ENCODE data around the gene JADE3. TPM values are rescaled to one million over a fixed set of nuclear protein-coding genes. Genes with fewer than 3 reads are reported as not detected.
"Not testable (repeated sequence)": the region's sequence is repeated elsewhere in the genome, so short reads cannot be mapped to it uniquely, and the experiment has no call there.

JADE3 gene
- total and polyA plus RNA-seq, 9 donors: 2.7 to 5.5 (median 4.5) TPM

- no peaks in the 10 kb centered on the region for H3K36me3 ChIP-seq (ENCODE audit: control insufficient read depth, insufficient read depth, low read length)
- no peaks in the 10 kb centered on the region for H3K4me1 ChIP-seq (ENCODE audit: control insufficient read depth, insufficient read depth, low read length)
- DNase-seq: no peak
- WGBS (ENCODE audit: insufficient coverage): 100% methylated on average over 1 of the region's 3 CpGs
- H3K27ac ChIP-seq (ENCODE audit: low read length): no peak overlapping the region
- H3K27me3 ChIP-seq (ENCODE audit: control insufficient read depth, insufficient read depth, low read length): peaks cover 13% of the 10 kb centered on the region
- H3K4me3 ChIP-seq (ENCODE audit: low read length): no peak overlapping the region
- no peaks in the 10 kb centered on the region for H3K9me3 ChIP-seq (replicated peaks; ENCODE audit: control insufficient read depth, low read depth, low read length)
These were observed 15.5 kb downstream of the JADE3 start for GRCh38 chrX:46927718-46928117.

- no peaks in the 10 kb centered on the region for H3K36me3 ChIP-seq (ENCODE audit: control insufficient read depth, insufficient read depth, low read length)
- no peak overlapping the region for H3K4me3 ChIP-seq (ENCODE audit: low read length)
- H3K4me1 ChIP-seq (ENCODE audit: control insufficient read depth, insufficient read depth, low read length): no peaks in the 10 kb centered on the region
- 69% methylated on average over 3 of the region's 3 CpGs for WGBS (ENCODE audit: insufficient coverage)
- no peak for DNase-seq
- H3K27ac ChIP-seq (ENCODE audit: low read length): no peak overlapping the region
- H3K9me3 ChIP-seq (replicated peaks; ENCODE audit: control insufficient read depth, low read depth, low read length): no peaks in the 10 kb centered on the region
- peaks cover 10% of the 10 kb centered on the region for H3K27me3 ChIP-seq (ENCODE audit: control insufficient read depth, insufficient read depth, low read length)
These were observed 17.4 kb downstream of the JADE3 start for GRCh38 chrX:46929439-46930261.

DNA sequence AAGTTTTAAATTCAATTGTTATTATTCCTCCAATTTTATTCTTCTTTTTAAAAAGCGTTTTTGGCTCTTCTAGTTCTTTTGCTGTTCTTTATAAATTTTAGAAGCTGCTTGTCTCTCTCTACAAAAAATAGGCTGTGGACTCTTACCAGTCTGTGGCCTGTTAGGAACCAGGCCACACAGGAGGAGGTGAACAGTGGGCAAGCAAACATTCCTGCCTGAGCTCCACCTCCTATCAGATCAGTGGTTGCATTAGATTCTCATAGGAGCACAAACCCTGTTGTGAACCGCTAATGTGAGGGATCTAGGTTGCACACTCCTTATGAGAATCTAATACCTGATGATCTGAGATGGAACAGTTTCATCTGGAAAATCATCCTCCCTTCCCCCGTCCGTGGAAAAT lies 23.1 kb downstream of the JADE3 start:
- no peaks in the 10 kb centered on the region for H3K36me3 ChIP-seq (ENCODE audit: control insufficient read depth, insufficient read depth, low read length)
- H3K27me3 ChIP-seq (ENCODE audit: control insufficient read depth, insufficient read depth, low read length): peaks cover 6% of the 10 kb centered on the region
- no peaks in the 10 kb centered on the region for H3K9me3 ChIP-seq (replicated peaks; ENCODE audit: control insufficient read depth, low read depth, low read length)
- no peak for DNase-seq
- no CpG with 5 or more reads among the region's 4 CpGs for WGBS (ENCODE audit: insufficient coverage)
- no peak overlapping the region for H3K27ac ChIP-seq (ENCODE audit: low read length)
- H3K4me1 ChIP-seq (ENCODE audit: control insufficient read depth, insufficient read depth, low read length): no peaks in the 10 kb centered on the region
- H3K4me3 ChIP-seq (ENCODE audit: low read length): no peak overlapping the region

DNA sequence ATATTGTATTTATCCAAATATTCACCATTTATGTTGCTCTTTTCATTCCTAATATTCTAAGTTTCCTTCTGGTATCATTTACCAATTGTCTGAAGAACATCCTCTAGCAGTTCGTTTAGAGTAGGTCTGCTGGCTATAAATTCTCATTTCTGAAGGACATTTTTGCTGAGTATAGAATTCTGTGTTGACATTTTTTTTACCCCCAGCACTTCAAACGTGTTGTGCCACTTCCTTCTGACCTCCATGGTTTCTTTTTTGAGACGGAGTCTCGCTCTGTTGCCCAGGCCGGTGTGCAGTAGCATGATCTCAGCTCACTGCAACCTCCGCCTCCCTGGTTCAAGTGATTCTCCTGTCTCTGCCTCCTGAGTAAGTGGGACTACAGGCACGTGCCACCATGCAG lies 26.4 kb downstream of the JADE3 start:
- 83% methylated on average over 4 of the region's 7 CpGs for WGBS (ENCODE audit: insufficient coverage)
- H3K27me3 ChIP-seq (ENCODE audit: control insufficient read depth, insufficient read depth, low read length): no peaks in the 10 kb centered on the region

GRCh38 chrX:46941341-46941740 lies 29.1 kb downstream of the JADE3 start:
- DNase-seq: no peak
- no peaks in the 10 kb centered on the region for H3K9me3 ChIP-seq (replicated peaks; ENCODE audit: control insufficient read depth, low read depth, low read length)
- no peak overlapping the region for H3K4me3 ChIP-seq (ENCODE audit: low read length)
- peaks cover 2% of the 10 kb centered on the region for H3K27me3 ChIP-seq (ENCODE audit: control insufficient read depth, insufficient read depth, low read length)
- no peaks in the 10 kb centered on the region for H3K4me1 ChIP-seq (ENCODE audit: control insufficient read depth, insufficient read depth, low read length)
- no peaks in the 10 kb centered on the region for H3K36me3 ChIP-seq (ENCODE audit: control insufficient read depth, insufficient read depth, low read length)
- H3K27ac ChIP-seq (ENCODE audit: low read length): no peak overlapping the region

More for the DNA sequence above, 26.4 kb downstream of the JADE3 start:
- no peak for DNase-seq
- Histone ChIP-seq H3K4me3 (ENCODE audit: low read length) (no peak overlapping the region), H3K9me3 (replicated peaks; ENCODE audit: control insufficient read depth, low read depth, low read length) (no peaks in the 10 kb centered on the region), H3K27ac (ENCODE audit: low read length) (no peak overlapping the region), H3K4me1 (ENCODE audit: control insufficient read depth, insufficient read depth, low read length) (no peaks in the 10 kb centered on the region), H3K36me3 (ENCODE audit: control insufficient read depth, insufficient read depth, low read length) (no peaks in the 10 kb centered on the region)

GRCh38 chrX:46953137-46953527 lies 40.9 kb downstream of the JADE3 start:
- no peak overlapping the region for H3K4me3 ChIP-seq (ENCODE audit: low read length)

GRCh38 chrX:46953597-46953996 lies 41.4 kb downstream of the JADE3 start:
- peaks cover 12% of the 10 kb centered on the region for H3K27me3 ChIP-seq (ENCODE audit: control insufficient read depth, insufficient read depth, low read length)
- no peaks in the 10 kb centered on the region for H3K9me3 ChIP-seq (replicated peaks; ENCODE audit: control insufficient read depth, low read depth, low read length)
- peak; percentile 11 for DNase-seq
- H3K36me3 ChIP-seq (ENCODE audit: control insufficient read depth, insufficient read depth, low read length): no peaks in the 10 kb centered on the region
- no peak overlapping the region for H3K4me3 ChIP-seq (ENCODE audit: low read length)
- H3K27ac ChIP-seq (ENCODE audit: low read length): no peak overlapping the region
- H3K4me1 ChIP-seq (ENCODE audit: control insufficient read depth, insufficient read depth, low read length): no peaks in the 10 kb centered on the region
- 13% methylated on average over 2 of the region's 2 CpGs for WGBS (ENCODE audit: insufficient coverage)

More at GRCh38 chrX:46953137-46953527, 40.9 kb downstream of the JADE3 start:
- Histone ChIP-seq H3K27me3 (ENCODE audit: control insufficient read depth, insufficient read depth, low read length) (peaks cover 12% of the 10 kb centered on the region), H3K9me3 (replicated peaks; ENCODE audit: control insufficient read depth, low read depth, low read length) (no peaks in the 10 kb centered on the region), H3K36me3 (ENCODE audit: control insufficient read depth, insufficient read depth, low read length) (no peaks in the 10 kb centered on the region), H3K27ac (ENCODE audit: low read length) (no peak overlapping the region), H3K4me1 (ENCODE audit: control insufficient read depth, insufficient read depth, low read length) (no peaks in the 10 kb centered on the region)
- no peak for DNase-seq
- WGBS (ENCODE audit: insufficient coverage): no CpG with 5 or more reads among the region's 5 CpGs

DNA sequence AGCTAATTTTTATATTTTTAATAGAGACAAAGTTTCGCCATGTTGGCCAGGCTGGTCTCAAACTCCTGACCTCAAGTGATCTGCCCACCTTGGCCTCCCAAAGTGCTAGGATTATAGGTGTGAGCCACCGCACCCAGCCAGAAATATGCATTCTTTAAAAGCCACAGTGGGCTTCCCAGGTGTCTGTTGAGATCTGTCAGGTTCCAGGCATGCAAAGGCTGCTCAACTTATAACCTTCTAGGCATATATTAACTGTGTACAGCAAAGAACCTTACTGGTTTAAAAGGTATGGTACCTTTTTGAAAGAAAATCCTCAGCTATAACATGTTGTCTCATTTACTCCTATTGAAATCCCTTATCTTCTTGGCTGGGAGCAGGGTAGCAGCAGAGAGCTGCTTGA lies 42.5 kb downstream of the JADE3 start:
- H3K4me1 ChIP-seq (ENCODE audit: control insufficient read depth, insufficient read depth, low read length): no peaks in the 10 kb centered on the region
- no peak overlapping the region for H3K27ac ChIP-seq (ENCODE audit: low read length)
- no peak for DNase-seq
- H3K9me3 ChIP-seq (replicated peaks; ENCODE audit: control insufficient read depth, low read depth, low read length): no peaks in the 10 kb centered on the region
- no peak overlapping the region for H3K4me3 ChIP-seq (ENCODE audit: low read length)
- no CpG with 5 or more reads among the region's 2 CpGs for WGBS (ENCODE audit: insufficient coverage)
- no peaks in the 10 kb centered on the region for H3K36me3 ChIP-seq (ENCODE audit: control insufficient read depth, insufficient read depth, low read length)
- peaks cover 14% of the 10 kb centered on the region for H3K27me3 ChIP-seq (ENCODE audit: control insufficient read depth, insufficient read depth, low read length)

DNA sequence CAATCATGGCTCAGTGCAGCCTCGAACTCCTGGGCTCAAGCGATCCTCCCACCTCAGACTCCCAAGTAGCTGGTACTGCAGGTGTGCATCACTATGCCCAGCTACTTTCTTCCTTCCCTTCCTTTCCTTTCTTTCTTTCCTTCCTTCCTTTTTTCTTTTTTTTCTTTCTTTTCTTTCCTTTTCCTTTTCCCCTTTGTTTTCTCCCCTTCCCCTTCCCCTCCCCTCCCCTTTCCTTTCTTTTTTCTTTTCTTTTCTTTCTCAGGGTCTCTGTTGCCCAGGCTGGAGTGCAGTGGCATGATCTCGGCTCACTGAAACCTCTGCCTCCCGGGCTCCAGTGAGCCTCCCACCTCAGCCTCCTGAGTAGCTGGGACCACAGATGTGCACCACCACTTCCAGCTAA lies 44.4 kb downstream of the JADE3 start:
- not testable (repeated sequence) for DNase-seq; H3K4me1 ChIP-seq (ENCODE audit: control insufficient read depth, insufficient read depth, low read length); H3K9me3 ChIP-seq (replicated peaks; ENCODE audit: control insufficient read depth, low read depth, low read length); H3K4me3 ChIP-seq (ENCODE audit: low read length); H3K27ac ChIP-seq (ENCODE audit: low read length); H3K36me3 ChIP-seq (ENCODE audit: control insufficient read depth, insufficient read depth, low read length)
- 92% methylated on average over 2 of the region's 4 CpGs for WGBS (ENCODE audit: insufficient coverage)
- H3K27me3 ChIP-seq (ENCODE audit: control insufficient read depth, insufficient read depth, low read length): peaks cover 20% of the 10 kb centered on the region

DNA sequence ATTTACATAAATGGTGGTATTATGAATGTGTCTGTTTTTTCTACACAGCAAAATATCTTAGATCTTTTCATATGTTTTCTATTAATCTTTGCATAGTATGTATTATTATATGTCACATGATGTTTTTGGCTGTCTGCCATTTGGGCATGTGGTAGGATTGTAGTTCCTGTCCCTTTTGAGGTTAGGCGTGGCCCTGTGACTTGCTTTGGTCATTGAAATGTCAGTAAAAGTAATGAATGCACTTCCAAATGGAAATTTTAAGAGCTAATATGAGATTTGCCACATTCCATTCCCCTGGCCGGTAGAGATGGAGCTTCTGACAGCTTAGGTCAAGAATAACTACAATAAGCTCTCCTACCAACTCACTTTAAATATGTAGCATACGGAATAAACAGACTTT lies 45.1 kb downstream of the JADE3 start:
- Histone ChIP-seq H3K27me3 (ENCODE audit: control insufficient read depth, insufficient read depth, low read length) (peaks cover 24% of the 10 kb centered on the region), H3K9me3 (replicated peaks; ENCODE audit: control insufficient read depth, low read depth, low read length) (no peaks in the 10 kb centered on the region), H3K4me3 (ENCODE audit: low read length) (no peak overlapping the region), H3K36me3 (ENCODE audit: control insufficient read depth, insufficient read depth, low read length) (no peaks in the 10 kb centered on the region), H3K4me1 (ENCODE audit: control insufficient read depth, insufficient read depth, low read length) (no peaks in the 10 kb centered on the region), H3K27ac (ENCODE audit: low read length) (no peak overlapping the region)
- DNase-seq: peak; percentile 37
- no CpG with 5 or more reads among the region's 3 CpGs for WGBS (ENCODE audit: insufficient coverage)

- Histone ChIP-seq H3K27me3 (ENCODE audit: control insufficient read depth, insufficient read depth, low read length) (peaks cover 26% of the 10 kb centered on the region), H3K4me1 (ENCODE audit: control insufficient read depth, insufficient read depth, low read length) (no peaks in the 10 kb centered on the region), H3K4me3 (ENCODE audit: low read length) (no peak overlapping the region), H3K9me3 (replicated peaks; ENCODE audit: control insufficient read depth, low read depth, low read length) (no peaks in the 10 kb centered on the region), H3K36me3 (ENCODE audit: control insufficient read depth, insufficient read depth, low read length) (no peaks in the 10 kb centered on the region), H3K27ac (ENCODE audit: low read length) (no peak overlapping the region)
- WGBS (ENCODE audit: insufficient coverage): 43% methylated on average over 2 of the region's 2 CpGs
- no peak for DNase-seq
These were observed 46.9 kb downstream of the JADE3 start for GRCh38 chrX:46959101-46959500.

Data from muscle of leg (tissue), 11 donors.